ENCODE results near the gene MTA1.

- no peak for TF ChIP-seq TAF1 (IDR thresholded peaks at IDR 0.05; ENCODE audit: borderline replicate concordance, low read depth, low read length)
- no peak for TF ChIP-seq POLR2AphosphoS5 (IDR thresholded peaks at IDR 0.05; ENCODE audit: low read depth, low read length)
- no peak for TF ChIP-seq POLR2A (IDR thresholded peaks at IDR 0.05; ENCODE audit: low read depth, low read length)
These were observed 4.9 kb upstream of the MTA1 start for GRCh38 chr14:105414456-105415371.
